Erythroblast (primary cell): ENCODE data around the gene CATSPERD.

Experiments
- GATA1 ChIP-seq: IDR thresholded peaks from 2 replicates; pipeline ENCODE4 v1.6.1; 2011; ENCODE audit warnings: low read depth, mild to moderate bottlenecking, control low read depth, low read length, moderate library complexity
- POLR2A ChIP-seq: IDR thresholded peaks from 2 replicates; pipeline ENCODE4 v1.6.1; 2011; ENCODE audit warnings: mild to moderate bottlenecking, low read length

DNA sequence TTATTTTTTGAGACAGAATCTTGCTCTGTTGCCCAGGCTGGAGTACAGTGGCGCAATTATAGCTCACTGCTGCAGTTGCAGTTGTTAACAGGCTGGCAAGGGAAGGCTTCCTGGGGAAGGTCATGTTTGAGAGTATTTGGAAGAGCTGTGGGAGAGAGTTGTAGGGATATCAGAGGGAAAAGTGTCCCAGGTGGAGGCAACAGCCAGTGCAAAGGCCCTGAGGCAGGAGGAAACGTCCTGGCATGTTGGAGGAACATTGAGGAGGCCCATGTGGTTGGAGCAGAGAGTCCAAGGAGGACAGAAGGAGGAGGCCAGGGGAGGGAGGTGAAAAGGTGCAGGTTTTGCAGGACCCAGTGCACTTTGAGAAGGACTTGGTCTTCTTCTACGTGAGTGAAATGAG lies 72.8 kb downstream of the CATSPERD start:
- no peak for TF ChIP-seq POLR2A
- no peak for TF ChIP-seq GATA1
